Activated effector memory CD4-positive, alpha-beta T cell treated with anti-CD3 and anti-CD28 coated beads, Interleukin-2, amount 50 U/mL, for 16 hours (primary cell): Measurements from ENCODE around the gene CR2.
"Not testable (repeated sequence)": the region's sequence is repeated elsewhere in the genome, so short reads cannot be mapped to it uniquely, and the experiment has no call there.

Source experiments
- DNase-seq: peaks from one replicate; pipeline ENCODE4 v3.0.0-alpha.2; 2020

The CR2 gene

DNA sequence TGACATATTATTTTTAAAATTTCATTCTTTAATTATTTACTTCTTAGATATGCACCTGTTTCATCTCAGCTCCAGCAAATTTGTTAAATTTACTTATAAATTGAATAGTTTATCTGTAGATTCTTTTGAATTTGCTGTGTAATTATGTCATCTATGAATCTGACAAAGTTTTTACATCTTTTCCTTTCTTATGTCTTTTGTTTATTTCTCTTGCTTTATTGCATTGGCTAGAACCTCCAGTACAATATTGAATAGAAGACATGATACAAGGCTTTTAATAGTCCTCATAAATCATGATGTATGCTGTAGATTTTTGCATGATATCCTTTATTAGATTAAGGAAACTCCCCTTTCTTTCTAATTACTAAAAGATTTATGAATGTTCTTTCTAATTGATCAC lies 62.6 kb downstream of the CR2 start:
- no peak for DNase-seq

DNA sequence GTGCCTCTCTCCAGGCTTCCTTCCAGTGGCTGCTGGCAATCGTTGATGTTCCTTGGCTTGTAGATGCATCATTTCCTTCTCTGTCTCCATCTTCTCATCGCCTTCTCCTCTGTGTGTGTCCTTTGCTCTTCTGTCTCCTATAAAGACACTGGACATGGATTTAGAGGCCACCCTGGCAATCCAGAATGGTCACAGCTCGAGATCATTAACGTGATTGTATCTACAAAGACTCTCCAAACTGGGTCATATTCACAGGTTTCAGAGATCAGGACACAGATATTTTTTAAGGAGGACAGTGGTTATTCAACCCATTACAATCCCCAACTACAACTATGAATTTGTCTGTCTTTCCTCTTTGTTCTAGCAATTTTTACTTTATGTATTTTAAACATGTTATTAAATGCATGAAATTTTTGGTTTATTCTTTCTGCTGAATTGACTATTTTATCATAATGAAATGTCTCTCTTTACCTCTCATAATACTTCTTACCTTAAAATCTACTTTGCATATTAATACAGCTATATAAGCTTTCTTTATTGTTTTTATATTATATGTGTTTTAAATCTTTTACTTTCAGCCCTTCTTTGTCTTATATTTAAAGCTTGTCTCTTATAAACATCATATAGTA lies 64.6 kb downstream of the CR2 start:
- no peak for DNase-seq

GRCh38 chr1:207519505-207520399 lies 65.6 kb downstream of the CR2 start:
- no peak for DNase-seq

DNA sequence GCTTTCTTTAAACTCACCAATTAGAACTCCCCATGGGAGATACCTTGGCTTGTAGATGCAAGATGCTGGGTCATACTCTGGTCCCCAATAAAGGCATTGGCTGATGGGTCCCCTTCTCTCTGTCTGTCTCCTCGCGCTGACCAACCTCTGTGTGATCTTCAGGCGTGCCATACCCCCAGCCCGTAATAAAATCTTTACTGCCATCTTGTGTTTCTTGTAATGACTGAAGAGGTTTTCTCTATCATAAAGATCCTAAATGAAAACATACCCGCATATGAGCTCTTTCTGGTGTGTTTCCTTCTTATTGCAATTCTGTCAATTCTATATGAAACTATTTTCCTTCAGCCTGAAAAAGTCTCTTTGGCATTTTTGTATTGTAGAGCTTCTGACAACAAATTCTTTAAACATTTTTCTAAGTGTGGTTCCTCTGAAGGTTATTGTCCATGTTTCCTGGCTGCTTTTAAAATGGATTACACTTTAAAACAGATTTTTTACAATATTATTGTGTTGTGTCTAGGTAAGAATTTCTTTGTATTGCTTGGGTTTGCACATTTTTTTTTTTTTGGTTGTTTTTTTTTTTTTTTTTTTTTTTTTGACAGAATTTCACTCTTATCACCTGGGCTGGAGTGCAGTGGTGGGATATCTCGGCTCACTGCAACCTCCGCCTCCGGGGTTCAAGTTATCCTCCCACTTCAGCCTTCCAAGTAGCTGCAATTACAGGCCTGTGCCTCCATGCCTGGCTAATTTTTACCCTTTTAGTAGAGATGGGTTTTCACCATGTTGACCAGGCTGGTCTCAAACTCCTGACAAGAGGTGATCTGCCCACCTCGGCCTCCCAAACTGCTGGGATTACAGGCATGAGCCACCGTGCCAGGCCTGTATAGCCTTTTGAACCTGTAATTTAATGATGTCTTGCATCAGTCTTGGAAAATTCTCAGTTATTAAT lies 66.5 kb downstream of the CR2 start:
- not testable (repeated sequence) for DNase-seq

DNA sequence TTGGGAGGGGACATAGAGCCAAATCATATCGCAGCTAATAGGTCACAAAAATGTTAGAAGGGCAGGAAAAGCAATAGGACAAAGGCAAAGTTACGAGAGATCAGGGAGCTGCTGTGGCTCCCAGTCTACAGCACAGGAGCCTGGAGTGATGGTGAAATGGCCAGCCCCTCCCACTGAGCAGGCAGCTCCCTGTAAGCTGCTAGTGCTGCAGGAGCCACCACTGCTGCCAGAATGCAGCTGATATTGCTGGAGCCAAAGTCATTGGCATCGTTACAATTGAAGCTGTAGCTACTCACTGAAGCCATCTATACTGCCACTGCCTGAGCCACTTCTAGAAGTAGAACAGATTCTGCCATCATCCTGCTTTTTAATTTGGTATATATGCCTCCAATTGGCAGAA lies 71.1 kb downstream of the CR2 start:
- not testable (repeated sequence) for DNase-seq

DNA sequence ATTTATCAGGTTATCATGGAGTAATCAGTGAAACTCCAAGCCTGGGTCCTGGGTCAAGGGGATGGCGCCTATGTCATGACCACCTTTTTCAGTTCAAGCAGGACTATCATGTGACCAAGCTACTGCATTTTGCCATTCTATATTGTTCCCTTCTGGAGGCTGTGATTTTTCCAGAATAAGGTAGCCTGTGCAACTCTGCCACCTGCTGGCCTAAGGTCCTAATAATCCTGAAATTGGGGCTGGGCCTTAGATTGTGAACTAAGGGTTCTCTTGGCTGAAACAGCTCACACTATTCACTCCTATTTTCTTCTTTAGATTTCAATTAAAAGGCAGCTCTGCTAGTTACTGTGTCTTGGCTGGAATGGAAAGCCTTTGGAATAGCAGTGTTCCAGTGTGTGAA lies 74.3 kb downstream of the CR2 start:
- DNase-seq = not testable (repeated sequence)

DNA sequence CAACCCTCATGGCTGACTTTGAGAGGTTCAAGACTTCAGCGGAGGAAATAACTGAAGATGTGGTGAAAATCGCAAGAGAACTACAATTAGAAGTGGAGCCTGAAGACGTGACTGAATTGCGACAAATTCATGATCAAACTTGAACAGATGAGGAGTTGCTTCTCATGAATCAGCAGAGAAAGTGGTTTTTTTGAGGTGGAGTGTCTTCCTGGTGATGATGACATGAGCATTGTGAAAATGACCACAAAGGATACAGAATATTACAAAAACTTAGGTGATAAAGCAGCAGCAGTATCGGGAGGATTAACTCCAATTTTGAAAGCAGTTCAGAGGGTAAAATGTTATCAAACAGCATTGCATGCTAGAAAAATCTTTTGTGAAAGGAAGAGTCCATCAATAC lies 82.1 kb downstream of the CR2 start:
- not testable (repeated sequence) for DNase-seq
